ENCODE measurements around the gene SLC2A10. TPM values are rescaled to one million over a fixed set of nuclear protein-coding genes. Genes with fewer than 3 reads are reported as not detected.

Gene SLC2A10
- total and polyA plus RNA-seq, 10 of the 15 experiments (the other 5 are each of a cell fraction or from before 2014, with no cell fraction given), result not detected

DNA sequence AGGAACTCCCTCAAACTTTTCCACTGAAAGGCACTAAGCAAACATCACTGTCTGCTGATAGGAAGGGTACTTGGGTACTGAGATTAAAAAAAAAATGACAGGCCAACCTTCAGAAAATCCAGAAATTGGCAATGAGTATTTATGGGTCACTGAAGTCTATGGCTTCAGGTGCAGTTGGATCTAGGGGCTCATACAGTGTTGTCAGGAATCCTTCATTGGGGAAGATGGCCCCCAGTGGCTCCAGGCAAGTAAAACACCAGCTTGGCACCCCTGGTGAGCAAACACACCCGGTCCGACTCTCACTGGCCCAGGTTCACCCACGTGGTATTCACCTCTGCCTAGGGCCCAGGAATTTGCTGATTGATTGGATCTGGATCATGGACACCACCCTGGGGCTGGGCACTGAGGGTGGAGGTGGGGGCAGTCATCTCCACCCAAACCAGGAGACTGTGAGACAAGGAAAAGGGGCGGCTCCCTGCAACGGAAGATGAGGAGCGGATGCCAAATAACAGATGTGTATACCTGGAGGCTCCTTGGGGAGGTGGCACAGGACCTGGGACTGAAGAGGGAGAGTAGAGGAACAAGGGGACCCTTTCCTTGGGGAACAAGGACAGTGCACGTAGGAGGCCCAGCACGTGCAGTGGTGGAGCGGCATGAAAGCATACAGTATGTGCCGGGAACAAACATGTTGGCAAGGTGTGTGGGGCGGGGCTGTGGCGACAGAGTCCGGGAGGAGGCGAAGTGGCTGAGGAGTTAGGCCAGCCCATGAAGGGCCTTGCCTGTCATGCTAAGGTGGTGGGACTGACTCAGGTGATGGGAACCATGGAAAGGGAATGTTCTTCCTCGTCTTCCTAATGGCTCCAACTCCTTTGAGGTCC lies 4.7 kb downstream of the SLC2A10 start (continued):
- TF ChIP-seq SIX5 (IDR thresholded peaks at IDR 0.05; ENCODE audit: low read depth, low read length, severe bottlenecking) (no peak), SP1 (IDR thresholded peaks at IDR 0.05; ENCODE audit: low read depth, low read length) (no peak), CREB1 (IDR thresholded peaks at IDR 0.05; ENCODE audit: low read depth) (no peak)

DNA sequence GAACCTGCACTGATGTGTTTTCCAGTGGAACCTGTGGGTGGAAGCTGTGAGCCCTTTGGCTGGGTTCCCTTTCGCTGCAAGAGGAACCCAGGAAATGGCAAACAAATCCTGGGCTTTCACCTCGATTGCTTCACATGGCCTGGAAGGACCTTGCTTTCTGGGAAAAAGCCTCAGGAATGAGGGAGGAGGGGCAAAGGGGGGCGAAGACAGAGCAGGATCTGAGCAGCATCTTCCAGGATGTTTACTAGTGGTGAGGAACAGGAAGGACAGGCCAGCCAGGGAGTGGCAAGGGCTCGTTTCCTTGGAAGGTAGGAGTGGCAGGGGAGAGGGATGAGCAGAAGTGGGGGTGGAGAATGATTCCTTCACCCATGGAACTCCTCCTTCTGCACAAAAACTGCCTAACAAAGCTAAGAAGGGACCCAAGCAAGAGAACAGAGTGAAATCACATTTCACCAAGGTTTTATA lies 5.9 kb downstream of the SLC2A10 start:
- no peak for FAIRE-seq
- Histone ChIP-seq H3K9me3 (replicated peaks; ENCODE audit: control insufficient read depth, insufficient read depth, low read length) (no peaks in the 10 kb centered on the region), H3K4me2 (ENCODE audit: control insufficient read depth, insufficient read depth) (no peak overlapping the region), H4K20me1 (ENCODE audit: control insufficient read depth, insufficient read depth) (no peaks in the 10 kb centered on the region), H3K79me2 (ENCODE audit: control insufficient read depth, insufficient read depth, low read length) (no peaks in the 10 kb centered on the region), H3K4me1 (ENCODE audit: control insufficient read depth, insufficient read depth, low read length) (no peaks in the 10 kb centered on the region), H3K9ac (ENCODE audit: control insufficient read depth, insufficient read depth, low read length) (no peak overlapping the region), H3K36me3 (ENCODE audit: control insufficient read depth in 2 of 2, insufficient read depth in 2 of 2, low read length in 1 of 2) (no peaks in the 10 kb centered on the region), H2AFZ (ENCODE audit: control insufficient read depth, low read depth, low read length) (no peak overlapping the region), H3K27me3 (replicated peaks in 1 of 2; ENCODE audit: control insufficient read depth in 2 of 2, insufficient read depth in 2 of 2, low read length in 1 of 2) (peaks cover 0 to 2% of the 10 kb centered on the region in 2 experiments; a peak in 1 of 4 replicates), H3K27ac (ENCODE audit: control insufficient read depth, insufficient read depth) (no peak overlapping the region), H3K4me3 (no peak overlapping the region)
- ChIA-PET POLR2A (no interaction called here), CTCF (interaction anchor here (0.6 kb wide), 1 partner anchor 16 kb away, joined by 3 read pairs; no protein-coding TSS in a partner anchor), RAD21 (ENCODE audit: unreplicated experiment) (no interaction called here), SMC1A (ENCODE audit: uncharacterized antibody, unreplicated experiment) (no interaction called here)
- BruUV-seq (replicated peaks), result no TSS peak
- no peak for TF ChIP-seq SUPT20H (IDR thresholded peaks at IDR 0.05; ENCODE audit: borderline replicate concordance, control insufficient read depth, low read depth, low read length)
- TF ChIP-seq ATF7 (IDR thresholded peaks at IDR 0.05; ENCODE audit: low read depth), result no peak
- no peak for TF ChIP-seq BMI1 (IDR thresholded peaks at IDR 0.05; ENCODE audit: borderline replicate concordance)
- TF ChIP-seq ZSCAN29 (IDR thresholded peaks at IDR 0.05), result no peak
- TF ChIP-seq ZNF24 (IDR thresholded peaks at IDR 0.05), result no peak
- no peak for TF ChIP-seq STAT3 (IDR thresholded peaks at IDR 0.05; ENCODE audit: low read depth, low read length)
- no peak for TF ChIP-seq CHD1 (IDR thresholded peaks at IDR 0.05; ENCODE audit: low read depth, low read length)
- no peak for TF ChIP-seq FOXM1 (IDR thresholded peaks at IDR 0.05; ENCODE audit: low read depth, low read length)
- no peak for TF ChIP-seq ZNF217 (IDR thresholded peaks at IDR 0.05)
- no peak for TF ChIP-seq HDGF (IDR thresholded peaks at IDR 0.05)
- no peak for TF ChIP-seq ELK1 (IDR thresholded peaks at IDR 0.05; ENCODE audit: low read depth, low read length)
- TF ChIP-seq HCFC1 (IDR thresholded peaks at IDR 0.05; ENCODE audit: low read length), result no peak
- TF ChIP-seq JUNB (IDR thresholded peaks at IDR 0.05), result no peak
- in situ Hi-C loops (cut with MboI), result no loop called here
- 0% methylated on average over 4 of the region's 4 CpGs for WGBS (ENCODE audit: insufficient coverage, insufficient replicate concordance, low lambda C conversion rate, missing lambda C conversion rate)
- intact Hi-C loops (cut with micrococcal nuclease; ENCODE audit: unreplicated experiment), result no loop called here
- ATAC-seq, result no peak
- DNase-seq (ENCODE audit: low read depth, low spot score), result no peak

All from GM12878 (cell line).